GM23248 (cell line): Measurements from ENCODE around the gene CAV2. TPM values are rescaled to one million over a fixed set of nuclear protein-coding genes. Genes with fewer than 3 reads are reported as not detected.

Experiments
- DNase-seq: peaks from one replicate; pipeline ENCODE4 v3.0.0-alpha.2; 2015
- H2AFZ ChIP-seq: fragments of 200-600 bp; sonication (generic); 2 replicates; pipeline ENCODE4 v1.6.1; 2016; ENCODE audit warnings: antibody characterized with exemption
- H3F3A ChIP-seq: fragments of 200-600 bp; sonication (generic); 2 replicates; pipeline ENCODE4 v1.6.1; 2016; ENCODE audit warnings: mild to moderate bottlenecking, antibody characterized with exemption, mixed run types; ENCODE audit not compliant: insufficient read depth
- H3K27ac ChIP-seq: fragments of 200-600 bp; sonication (generic); 2 replicates; pipeline ENCODE4 v1.5.1; 2016; ENCODE audit warnings: mild to moderate bottlenecking
- H3K27me3 ChIP-seq: fragments of 200-600 bp; sonication (generic); replicated peaks from 2 replicates; pipeline ENCODE4 v1.6.1; 2016; ENCODE audit warnings: mild to moderate bottlenecking; ENCODE audit not compliant: insufficient read depth
- H3K36me3 ChIP-seq: fragments of 200-600 bp; sonication (generic); 2 replicates; pipeline ENCODE4 v1.6.1; 2016; ENCODE audit warnings: low read depth, mild to moderate bottlenecking
- H3K4me1 ChIP-seq: fragments of 200-600 bp; sonication (generic); 2 replicates; pipeline ENCODE4 v1.6.1; 2016; ENCODE audit warnings: mild to moderate bottlenecking; ENCODE audit not compliant: insufficient read depth
- H3K4me2 ChIP-seq: fragments of 200-600 bp; sonication (generic); one replicate; pipeline ENCODE4 v1.6.1; 2016; ENCODE audit warnings: mild to moderate bottlenecking; ENCODE audit not compliant: unreplicated experiment
- H3K4me3 ChIP-seq: fragments of 200-600 bp; sonication (generic); 2 replicates; pipeline ENCODE4 v1.5.1; 2016; ENCODE audit warnings: mild to moderate bottlenecking
- H3K79me2 ChIP-seq: fragments of 200-600 bp; sonication (generic); 2 replicates; pipeline ENCODE4 v1.6.1; 2016; ENCODE audit warnings: mild to moderate bottlenecking; ENCODE audit not compliant: insufficient read depth
- H3K9ac ChIP-seq: fragments of 200-600 bp; sonication (generic); 2 replicates; pipeline ENCODE4 v1.6.1; 2016; ENCODE audit warnings: mild to moderate bottlenecking
- H3K9me2 ChIP-seq: fragments of 200-600 bp; sonication (generic); 2 replicates; pipeline ENCODE4 v1.6.1; 2016; ENCODE audit warnings: mixed run types, mild to moderate bottlenecking, moderate library complexity; ENCODE audit not compliant: insufficient read depth
- H3K9me3 ChIP-seq: fragments of 200-600 bp; sonication (generic); one replicate; pipeline ENCODE4 v1.6.1; 2017; ENCODE audit warnings: low read depth
- H4K20me1 ChIP-seq: fragments of 200-600 bp; sonication (generic); 2 replicates; pipeline ENCODE4 v1.6.0; 2016; ENCODE audit not compliant: insufficient read depth
- EZH2 ChIP-seq: fragments of 200-600 bp; sonication (generic); IDR thresholded peaks from 2 replicates; pipeline ENCODE4 v1.6.1; 2018; ENCODE audit warnings: antibody characterized with exemption, mild to moderate bottlenecking; ENCODE audit not compliant: insufficient read depth, poor library complexity, severe bottlenecking
- EZH2phosphoT487 ChIP-seq: fragments of 200-600 bp; sonication (generic); IDR thresholded peaks from 2 replicates; pipeline ENCODE4 v1.6.1; 2018; ENCODE audit warnings: antibody characterized with exemption, moderate library complexity, mild to moderate bottlenecking, low read depth; ENCODE audit not compliant: insufficient read depth
- WGBS, 2 experiments: methylation state at CpG; one replicate each; pipeline ENCODE4 v1.1.6; 2015 to 2017; ENCODE audit warnings: low lambda C conversion rate in 2 of 2, low coverage in 1 of 2; ENCODE audit errors: missing lambda C conversion rate in 2 of 2; 5-methylcytosine and 5-hydroxymethylcytosine counted together
- in situ Hi-C: fragments of 300-500 bp; cut with MboI; formaldehyde crosslinking; loops from 2 replicates; pipeline ENCODE4 v1.15.0; 2020
- polyA plus RNA-seq: library from polyadenylated mRNA; unstranded; fragments of >200 nt; fragmentation: Nextera tagmentation; extraction: Ambion mirVana; gene quantifications from 2 replicates; pipeline ENCODE4 v1.2.1, GENCODE V29; 2016
- total RNA-seq: library from RNA; depleted of rRNA; stranded (reverse); fragments of >200 nt; shearing (Covaris generic); gene quantifications from 2 replicates; pipeline ENCODE4 v1.2.3, GENCODE V29; 2014

The CAV2 gene
- total and polyA plus RNA-seq, 2 experiments from 2014 or later, result 283 to 344 TPM

- H3K27ac ChIP-seq, result peak overlapping the region; percentile 70
- H3K36me3 ChIP-seq, result no peaks in the 10 kb centered on the region
- no peak overlapping the region for H2AFZ ChIP-seq
- no peak for TF ChIP-seq EZH2
- TF ChIP-seq EZH2phosphoT487, result no peak
- peaks cover 10% of the 10 kb centered on the region for H3K79me2 ChIP-seq
- no peak overlapping the region for H3K4me2 ChIP-seq
- H3K4me3 ChIP-seq, result no peak overlapping the region
- H3K4me1 ChIP-seq, result peaks cover 21% of the 10 kb centered on the region
- no peaks in the 10 kb centered on the region for H3K27me3 ChIP-seq
- no peaks in the 10 kb centered on the region for H3K9me3 ChIP-seq
- WGBS, 2 experiments, result 86 to 88% methylated on average over 1 of the region's 1 CpG
- in situ Hi-C loops, result no loop called here
- no peaks in the 10 kb centered on the region for H4K20me1 ChIP-seq
- no peaks in the 10 kb centered on the region for H3K9me2 ChIP-seq
- H3F3A ChIP-seq, result peaks cover 32% of the 10 kb centered on the region
- H3K9ac ChIP-seq, result peak overlapping the region; percentile 37
- DNase-seq, result peak; percentile 63
Measured at GRCh38 chr7:116495736-116496135, 3.8 kb upstream of the CAV2 start.

DNA sequence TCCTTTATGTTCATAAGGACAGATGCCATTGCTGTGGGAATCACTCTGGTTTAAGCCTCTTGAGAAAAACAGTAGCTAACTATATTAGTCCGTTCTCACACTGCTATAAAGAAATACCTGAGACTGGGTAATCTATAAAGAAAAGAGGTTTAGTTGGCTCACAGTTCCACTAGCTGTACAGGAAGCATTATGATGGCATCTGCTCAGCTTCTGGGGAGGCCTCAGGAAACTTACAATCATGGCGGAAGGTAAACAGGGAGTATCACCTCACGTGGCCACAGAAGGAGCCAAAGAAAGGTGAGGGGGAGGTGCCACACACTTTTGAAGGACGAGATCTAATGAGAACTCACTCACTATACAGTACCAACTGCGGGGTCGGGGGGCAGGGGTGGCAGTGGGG is 2.9 kb upstream of the CAV2 start:
- no peak for DNase-seq
- H3K4me1 ChIP-seq, result peaks cover 27% of the 10 kb centered on the region
- no peaks in the 10 kb centered on the region for H3K9me3 ChIP-seq
- H3K4me3 ChIP-seq, result no peak overlapping the region
- no peak overlapping the region for H3K9ac ChIP-seq
- H2AFZ ChIP-seq, result no peak overlapping the region
- no peaks in the 10 kb centered on the region for H3K9me2 ChIP-seq
- H3K27ac ChIP-seq, result peak overlapping the region; percentile 70; the same call in 1 of the 2 replicates
- peaks cover 20% of the 10 kb centered on the region for H3K79me2 ChIP-seq
- no peak overlapping the region for H3K4me2 ChIP-seq
- peaks cover 41% of the 10 kb centered on the region for H3F3A ChIP-seq
- H3K36me3 ChIP-seq, result 0 out of 2 replicates have a peak, but pooled peaks cover 9% of the 10 kb centered on the region
- no peaks in the 10 kb centered on the region for H3K27me3 ChIP-seq
- no peak for TF ChIP-seq EZH2
- no peak for TF ChIP-seq EZH2phosphoT487
- in situ Hi-C loops, result no loop called here
- no peaks in the 10 kb centered on the region for H4K20me1 ChIP-seq
- 91% methylated on average over 6 of the region's 6 CpGs for WGBS, 2 experiments

- H3F3A ChIP-seq, result peaks cover 44% of the 10 kb centered on the region
- H2AFZ ChIP-seq, result no peak overlapping the region
- no peaks in the 10 kb centered on the region for H3K9me2 ChIP-seq
- no peaks in the 10 kb centered on the region for H3K27me3 ChIP-seq
- in situ Hi-C loops, result no loop called here
- no peak overlapping the region for H3K4me2 ChIP-seq
- peak; percentile 19 for DNase-seq
- TF ChIP-seq EZH2phosphoT487 (no peak), EZH2 (no peak)
- peaks cover 38% of the 10 kb centered on the region for H3K4me1 ChIP-seq
- WGBS, 2 experiments, result 24 to 44% methylated on average over 1 of the region's 1 CpG
- peaks cover 30% of the 10 kb centered on the region for H3K79me2 ChIP-seq
- H3K4me3 ChIP-seq, result no peak overlapping the region
- H4K20me1 ChIP-seq, result no peaks in the 10 kb centered on the region
- 0 out of 2 replicates have a peak overlapping the region, but pooled peaks have one; percentile 4 for H3K27ac ChIP-seq
- H3K9ac ChIP-seq, result no peak overlapping the region
- 0 out of 2 replicates have a peak, but pooled peaks cover 19% of the 10 kb centered on the region for H3K36me3 ChIP-seq
- H3K9me3 ChIP-seq, result no peaks in the 10 kb centered on the region
Measured at GRCh38 chr7:116497708-116498107, 1.8 kb upstream of the CAV2 start.

GRCh38 chr7:116500078-116500853 is 728 bp downstream of the CAV2 start:
- H4K20me1 ChIP-seq, result no peaks in the 10 kb centered on the region
- in situ Hi-C loops, result no loop called here
- peak overlapping the region; percentile 99 for H3K4me2 ChIP-seq
- H3K4me3 ChIP-seq, result peak overlapping the region; percentile 88
- peak overlapping the region; percentile 80 for H3K27ac ChIP-seq
- TF ChIP-seq EZH2 (no peak), EZH2phosphoT487 (no peak)
- peak overlapping the region; percentile 80 for H2AFZ ChIP-seq
- H3K9me2 ChIP-seq, result no peaks in the 10 kb centered on the region
- peak overlapping the region; percentile 94 for H3K9ac ChIP-seq
- peak; percentile 69 for DNase-seq
- no peaks in the 10 kb centered on the region for H3K9me3 ChIP-seq
- peaks cover 54% of the 10 kb centered on the region for H3K79me2 ChIP-seq
- no peaks in the 10 kb centered on the region for H3K27me3 ChIP-seq
- H3K36me3 ChIP-seq, result peaks cover 33% of the 10 kb centered on the region
- peaks cover 50% of the 10 kb centered on the region for H3K4me1 ChIP-seq
- 1% methylated on average over 32 to 36 of the region's 36 CpGs for WGBS, 2 experiments
- peaks cover 49% of the 10 kb centered on the region for H3F3A ChIP-seq
